H1 (cell line): ENCODE measurements around the gene DNAJC11. TPM values are rescaled to one million over a fixed set of nuclear protein-coding genes. Genes with fewer than 3 reads are reported as not detected.

Experiments
- ASH2L ChIP-seq: fragments of 200-600, 300-600 bp; sonication (generic); IDR thresholded peaks from one replicate; pipeline ENCODE4 v1.7.1; 2017; ENCODE audit warnings: low read length
- CREB1 ChIP-seq: IDR thresholded peaks from 2 replicates; pipeline ENCODE4 v1.6.1; 2012; ENCODE audit warnings: inconsistent platforms
- ZNF274 ChIP-seq: IDR thresholded peaks from 2 replicates; pipeline ENCODE4 v1.7.0; 2012; ENCODE audit warnings: low read length, borderline replicate concordance; ENCODE audit errors: extremely low read depth
- polyA plus RNA-seq, 7 experiments: library from polyadenylated mRNA; depleted of rRNA in 3 of 7; stranded (reverse) in 5 of 7; unstranded in 2 of 7; fragments of >200 nt in 5 of 7; fragments of 200-250 nt in 2 of 7; gene quantifications; 1 replicate in 5 of 7; 2 replicates in 1 of 7; 4 replicates in 1 of 7; pipeline versions ENCODE4 v1.2.1 to v1.2.3, GENCODE V29; 2011 to 2013; ENCODE audit warnings: missing spikeins in 2 of 7, mixed read lengths in 2 of 7
- total RNA-seq: library from RNA; stranded (reverse); fragmentation: NEBNext Ultra II Directional; extraction: Animal tissue kit (Norgen Biotek cat#: 25700); gene quantifications from 2 replicates; pipeline ENCODE4 v1.2.1, GENCODE V29; 2021

The DNAJC11 gene
- total and polyA plus RNA-seq, 2 of the 8 experiments (the other 6 are each of a cell fraction or from before 2014, with no cell fraction given) = 43.9 to 90.9 TPM

DNA sequence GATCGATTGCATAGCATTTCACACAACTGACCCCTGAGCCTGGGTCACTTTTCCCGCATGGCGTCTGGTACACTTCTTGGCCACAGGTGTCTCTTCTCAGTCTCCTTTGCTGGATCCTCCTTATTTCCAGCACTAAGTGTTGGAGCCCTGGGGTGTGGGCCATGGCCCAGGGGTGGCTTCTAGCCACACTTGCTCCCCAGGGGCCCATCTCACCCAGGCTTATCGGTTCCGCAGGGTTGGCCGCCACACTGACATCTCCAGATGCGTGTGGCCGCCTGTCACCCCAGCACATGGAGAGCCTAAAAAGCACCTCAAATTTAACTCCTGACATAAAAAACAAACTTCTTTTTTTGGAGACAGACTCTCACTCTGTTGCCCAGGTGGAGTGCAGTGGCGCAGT, 74.6 kb downstream of the DNAJC11 start (continued):
- no peak for TF ChIP-seq ZNF274
- no peak for TF ChIP-seq ASH2L
- TF ChIP-seq CREB1 = no peak
